ENCODE results near the gene PROZ.

- no peak for TF ChIP-seq TAF1 (CRISPR knock-in tag; IDR thresholded peaks at IDR 0.05)
- no peak for TF ChIP-seq MTF1 (CRISPR knock-in tag; IDR thresholded peaks at IDR 0.05)
- no peak for TF ChIP-seq POLR2A (IDR thresholded peaks at IDR 0.05; ENCODE audit: insufficient read depth in 1 of 2, low read depth in 2 of 2, low read length in 2 of 2)
- TF ChIP-seq ZFP36 (IDR thresholded peaks at IDR 0.05; ENCODE audit: borderline replicate concordance, low read depth, low read length, partially characterized antibody): no peak
- TF ChIP-seq CCAR2 (optimal IDR thresholded peaks at IDR 0.05; ENCODE audit: low read depth, low read length): no peak
- TF ChIP-seq EP300 (IDR thresholded peaks at IDR 0.05; ENCODE audit: low read depth in 2 of 2, low read length in 2 of 2): no peak
- no peak for TF ChIP-seq EP300 (CRISPR knock-in tag; IDR thresholded peaks at IDR 0.05; ENCODE audit: borderline replicate concordance)
- no peak for TF ChIP-seq SMC3 (IDR thresholded peaks at IDR 0.05; ENCODE audit: low read length)
- no peak for TF ChIP-seq SETDB1 (CRISPR knock-in tag; IDR thresholded peaks at IDR 0.05; ENCODE audit: borderline replicate concordance)
- TF ChIP-seq SMARCE1 (IDR thresholded peaks at IDR 0.05; ENCODE audit: borderline replicate concordance): no peak
These were observed 3.0 kb downstream of the PROZ start for GRCh38 chr13:113161433-113161832.

All from HepG2 (cell line).